HFFc6 (cell line): ENCODE results near the gene TMOD1. TPM values are rescaled to one million over a fixed set of nuclear protein-coding genes. Genes with fewer than 3 reads are reported as not detected.

ENCODE experiments used
- DNase-seq: peaks from one replicate; pipeline ENCODE4 v3.0.0-alpha.2; 2018
- H3K27ac Mint-ChIP-seq: 2 replicates; pipeline ENCODE4 v1.8.0; 2020; ENCODE audit warnings: mild to moderate bottlenecking, mixed read lengths
- H3K27me3 Mint-ChIP-seq: 2 replicates; pipeline ENCODE4 v1.8.0; 2021; ENCODE audit warnings: mild to moderate bottlenecking, moderate library complexity, mixed read lengths; ENCODE audit not compliant: insufficient read depth
- H3K36me3 Mint-ChIP-seq: 2 replicates; pipeline ENCODE4 v1.8.0; 2021; ENCODE audit warnings: low read depth, mixed read lengths
- H3K4me1 Mint-ChIP-seq: 2 replicates; pipeline ENCODE4 v1.8.0; 2020; ENCODE audit warnings: low read depth, mixed read lengths
- H3K4me3 Mint-ChIP-seq: 2 replicates; pipeline ENCODE4 v1.8.0; 2020; ENCODE audit warnings: mild to moderate bottlenecking, moderate library complexity, mixed read lengths
- H3K9me3 Mint-ChIP-seq: 2 replicates; pipeline ENCODE4 v1.8.0; 2020; ENCODE audit warnings: mild to moderate bottlenecking, mixed read lengths
- total RNA-seq, 6 experiments: library from RNA; stranded (reverse); fragmentation: NEBNext Ultra II Directional; extraction: Animal tissue kit (Norgen Biotek cat#: 25700); gene quantifications; 2 replicates in 1 of 6; 3 replicates in 5 of 6; pipeline ENCODE4 v1.2.3, GENCODE V29; 2021
- TF ChIP-seq, protein P1 (sequence below): fragments of 200-600 bp; sonication (generic); IDR thresholded peaks from 2 replicates; pipeline ENCODE4 v1.5.0; 2021; ENCODE audit warnings: antibody characterized with exemption, mild to moderate bottlenecking

The TMOD1 gene
- total RNA-seq, 6 experiments from 2014 or later, result 0.14 to 0.60 (median 0.57) TPM

DNA sequence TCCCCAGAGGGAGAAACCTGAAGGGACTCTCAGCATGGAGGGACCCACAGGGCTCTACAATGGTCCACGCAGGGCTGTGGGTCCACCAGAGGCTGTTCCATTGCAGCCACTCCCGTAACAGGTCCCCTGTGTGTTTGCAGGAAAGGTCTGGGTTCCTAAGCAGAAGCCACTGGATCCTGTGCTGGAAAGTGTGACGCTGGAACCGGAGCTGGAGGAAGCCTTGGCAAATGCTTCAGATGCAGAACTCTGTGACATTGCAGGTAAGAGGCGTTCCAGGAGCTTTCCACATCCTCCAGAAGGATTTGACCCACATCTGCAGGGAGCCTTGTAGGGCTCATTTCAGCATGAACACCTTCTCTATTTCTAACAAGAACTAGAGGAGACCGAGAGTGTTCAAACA is 51.7 kb downstream of the TMOD1 start:
- H3K4me3 Mint-ChIP-seq, result no peak overlapping the region
- H3K27me3 Mint-ChIP-seq, result peaks cover 57% of the 10 kb centered on the region
- no peaks in the 10 kb centered on the region; the same call in 1 of the 2 replicates for H3K4me1 Mint-ChIP-seq
- no peak overlapping the region for H3K27ac Mint-ChIP-seq
- TF ChIP-seq, protein P1, sequence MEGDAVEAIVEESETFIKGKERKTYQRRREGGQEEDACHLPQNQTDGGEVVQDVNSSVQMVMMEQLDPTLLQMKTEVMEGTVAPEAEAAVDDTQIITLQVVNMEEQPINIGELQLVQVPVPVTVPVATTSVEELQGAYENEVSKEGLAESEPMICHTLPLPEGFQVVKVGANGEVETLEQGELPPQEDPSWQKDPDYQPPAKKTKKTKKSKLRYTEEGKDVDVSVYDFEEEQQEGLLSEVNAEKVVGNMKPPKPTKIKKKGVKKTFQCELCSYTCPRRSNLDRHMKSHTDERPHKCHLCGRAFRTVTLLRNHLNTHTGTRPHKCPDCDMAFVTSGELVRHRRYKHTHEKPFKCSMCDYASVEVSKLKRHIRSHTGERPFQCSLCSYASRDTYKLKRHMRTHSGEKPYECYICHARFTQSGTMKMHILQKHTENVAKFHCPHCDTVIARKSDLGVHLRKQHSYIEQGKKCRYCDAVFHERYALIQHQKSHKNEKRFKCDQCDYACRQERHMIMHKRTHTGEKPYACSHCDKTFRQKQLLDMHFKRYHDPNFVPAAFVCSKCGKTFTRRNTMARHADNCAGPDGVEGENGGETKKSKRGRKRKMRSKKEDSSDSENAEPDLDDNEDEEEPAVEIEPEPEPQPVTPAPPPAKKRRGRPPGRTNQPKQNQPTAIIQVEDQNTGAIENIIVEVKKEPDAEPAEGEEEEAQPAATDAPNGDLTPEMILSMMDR, result no peak
- no peak for DNase-seq
- H3K36me3 Mint-ChIP-seq, result no peaks in the 10 kb centered on the region
- H3K9me3 Mint-ChIP-seq, result no peaks in the 10 kb centered on the region

DNA sequence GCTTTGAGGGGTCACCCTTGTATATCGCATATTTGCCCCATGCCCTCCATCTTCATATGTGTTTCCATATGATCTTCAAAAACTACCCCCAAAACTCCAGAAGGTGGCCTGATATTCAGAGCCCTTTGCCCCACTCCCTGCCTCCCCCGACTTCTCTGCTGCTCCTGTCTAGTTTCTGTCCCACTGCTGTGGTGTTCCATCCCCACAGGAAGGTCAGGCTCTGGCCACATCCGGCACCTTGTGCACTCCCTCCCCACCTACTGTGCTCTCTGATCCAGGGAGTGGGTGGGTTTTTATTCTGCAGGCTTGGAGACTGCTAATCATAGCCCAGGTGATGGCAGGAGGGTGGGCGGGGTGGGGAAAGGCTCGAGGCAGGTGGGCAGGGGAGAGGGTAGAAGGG is 52.4 kb downstream of the TMOD1 start:
- Mint-ChIP-seq H3K9me3 (no peaks in the 10 kb centered on the region), H3K27ac (no peak overlapping the region), H3K36me3 (no peaks in the 10 kb centered on the region)

DNA sequence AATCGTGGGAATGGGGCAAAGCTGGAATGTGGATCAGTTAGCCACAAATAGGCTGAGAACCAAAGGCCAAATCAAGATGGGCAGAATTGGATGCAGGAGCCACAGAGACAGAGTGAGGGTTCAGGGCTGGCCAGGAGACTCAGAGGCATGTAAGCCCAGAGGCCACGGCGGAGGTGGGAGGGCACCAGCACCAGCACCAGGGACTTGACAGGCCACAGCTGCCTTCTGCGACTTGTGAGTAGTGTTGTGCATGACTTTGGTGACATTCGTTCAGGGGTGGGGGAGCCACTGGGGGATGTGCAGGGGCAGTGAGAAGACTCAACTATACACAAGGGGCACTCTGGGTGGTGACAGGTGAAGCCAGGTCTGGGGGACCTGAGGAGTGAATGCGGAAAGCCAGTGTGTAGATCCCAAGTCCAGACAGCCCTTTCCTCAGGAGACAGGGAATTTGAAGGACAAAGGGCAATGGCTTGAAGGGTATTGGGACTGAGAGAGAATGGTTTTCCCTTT is 53.2 kb downstream of the TMOD1 start:
- Mint-ChIP-seq H3K4me3 (no peak overlapping the region), H3K27ac (no peak overlapping the region), H3K9me3 (no peaks in the 10 kb centered on the region), H3K36me3 (no peaks in the 10 kb centered on the region), H3K4me1 (peaks cover 7% of the 10 kb centered on the region), H3K27me3 (peaks cover 51% of the 10 kb centered on the region)
- TF ChIP-seq, protein P1, result no peak
- DNase-seq, result no peak

More for the DNA sequence above, 52.4 kb downstream of the TMOD1 start:
- peaks cover 52% of the 10 kb centered on the region for H3K27me3 Mint-ChIP-seq
- no peak overlapping the region for H3K4me3 Mint-ChIP-seq
- no peak for DNase-seq
- peaks cover 2% of the 10 kb centered on the region for H3K4me1 Mint-ChIP-seq
- TF ChIP-seq, protein P1, result no peak

DNA sequence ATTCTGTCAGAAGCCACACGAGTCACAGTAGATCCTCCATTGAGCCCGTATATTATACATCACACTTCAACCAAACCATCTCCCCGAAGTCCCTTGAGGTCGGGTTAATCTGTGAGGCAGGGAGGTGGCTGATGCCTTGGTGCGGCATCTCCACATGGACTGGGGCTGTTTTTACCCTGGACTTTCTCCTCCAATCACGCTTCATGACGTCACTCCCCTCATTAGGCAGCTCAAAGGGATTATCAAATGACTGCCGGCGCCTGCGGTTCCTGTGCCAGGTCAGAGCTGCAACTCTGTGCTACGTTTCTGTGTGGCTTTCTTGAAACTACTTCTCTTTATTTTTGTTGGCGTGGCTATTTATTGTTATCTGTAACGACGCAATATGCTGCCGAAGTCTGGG is 53.7 kb downstream of the TMOD1 start:
- Mint-ChIP-seq H3K27me3 (peaks cover 49% of the 10 kb centered on the region), H3K36me3 (no peaks in the 10 kb centered on the region), H3K4me1 (peaks cover 7% of the 10 kb centered on the region), H3K4me3 (no peak overlapping the region), H3K9me3 (no peaks in the 10 kb centered on the region), H3K27ac (no peak overlapping the region)
- no peak for DNase-seq
- TF ChIP-seq, protein P1, result no peak

DNA sequence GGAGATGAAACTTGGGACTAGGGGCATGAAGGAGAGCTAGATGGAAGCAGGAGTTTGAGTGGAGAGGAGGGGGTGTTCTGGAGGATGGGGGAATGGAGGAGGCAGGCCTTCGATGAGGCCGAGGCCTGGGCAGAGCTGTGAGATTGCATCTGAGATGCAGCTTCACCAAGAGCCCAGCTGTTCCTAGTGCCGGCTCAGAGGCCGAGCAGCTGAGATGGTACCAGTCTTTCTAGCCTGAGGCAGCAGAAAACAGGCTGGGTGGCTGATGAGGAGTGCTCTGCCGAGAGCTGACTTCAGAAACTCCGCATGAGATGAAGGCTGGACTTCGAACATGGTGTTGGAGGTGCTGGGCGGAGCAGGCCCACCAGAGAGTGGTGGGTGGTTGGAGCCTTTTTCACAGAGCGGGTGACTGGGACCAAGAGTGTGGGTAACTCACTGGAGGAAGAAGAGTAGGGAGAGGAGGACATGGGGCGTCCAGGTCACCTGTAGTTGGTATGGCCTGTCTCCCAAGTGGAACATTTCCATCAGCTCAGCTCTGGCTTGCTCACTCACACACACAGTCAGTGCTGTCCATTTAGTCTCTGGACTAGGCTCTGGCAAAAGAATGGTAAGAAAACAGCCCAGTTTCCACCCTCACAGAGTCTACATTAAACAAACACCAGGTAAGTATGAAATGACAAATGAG is 54.7 kb downstream of the TMOD1 start:
- no peaks in the 10 kb centered on the region for H3K9me3 Mint-ChIP-seq
- H3K36me3 Mint-ChIP-seq, result no peaks in the 10 kb centered on the region
- no peak for DNase-seq
- H3K27me3 Mint-ChIP-seq, result peaks cover 55% of the 10 kb centered on the region
- H3K4me3 Mint-ChIP-seq, result no peak overlapping the region
- peaks cover 7% of the 10 kb centered on the region for H3K4me1 Mint-ChIP-seq
- H3K27ac Mint-ChIP-seq, result no peak overlapping the region
- TF ChIP-seq, protein P1, result no peak
